GM18951 (cell line): ENCODE results near the gene USP32.

Experiments used
- POLR2A ChIP-seq: IDR thresholded peaks from 4 replicates; pipeline ENCODE4 v1.6.1; 2011; ENCODE audit warnings: mild to moderate bottlenecking; ENCODE audit not compliant: insufficient read length, insufficient read depth; ENCODE audit errors: extremely low read depth
- in situ Hi-C: fragments of 300-500 bp; cut with MboI; formaldehyde crosslinking; loops from one replicate; pipeline ENCODE4 v1.12.0; 2022; ENCODE audit warnings: low sequenced_read_pairs, mixed read lengths, inconsistent platforms; ENCODE audit not compliant: unreplicated experiment

USP32 gene

GRCh38 chr17:60160829-60161501 is 231.0 kb downstream of the USP32 start:
- TF ChIP-seq POLR2A, result no peak
- in situ Hi-C loops, result no loop called here

GRCh38 chr17:60159479-60159866 is 232.5 kb downstream of the USP32 start:
- no peak for TF ChIP-seq POLR2A
- in situ Hi-C loops, result no loop called here

GRCh38 chr17:60158751-60159478 is 233.0 kb downstream of the USP32 start:
- in situ Hi-C loops, result no loop called here
- TF ChIP-seq POLR2A, result no peak

GRCh38 chr17:60157487-60158040 is 234.4 kb downstream of the USP32 start:
- in situ Hi-C loops, result no loop called here
- TF ChIP-seq POLR2A, result no peak

- in situ Hi-C loops, result no loop called here
- no peak for TF ChIP-seq POLR2A
These were observed 235.2 kb downstream of the USP32 start for GRCh38 chr17:60156746-60157145.

- in situ Hi-C loops, result no loop called here
- TF ChIP-seq POLR2A, result no peak
These were observed 236.1 kb downstream of the USP32 start for GRCh38 chr17:60155815-60156214.

GRCh38 chr17:60155427-60155814 is 236.5 kb downstream of the USP32 start:
- TF ChIP-seq POLR2A, result no peak
- in situ Hi-C loops, result no loop called here

GRCh38 chr17:60154616-60155426 is 237.1 kb downstream of the USP32 start:
- in situ Hi-C loops, result no loop called here
- no peak for TF ChIP-seq POLR2A

- in situ Hi-C loops, result no loop called here
- TF ChIP-seq POLR2A, result no peak
These were observed 238.1 kb downstream of the USP32 start for GRCh38 chr17:60153606-60154390.

- TF ChIP-seq POLR2A, result peak; percentile 33
- in situ Hi-C loops, result no loop called here
These were observed 240.6 kb downstream of the USP32 start for GRCh38 chr17:60151355-60151754.

- in situ Hi-C loops, result loop anchor here (25.0 kb wide), 2 partner anchors 262 to 487 kb away; partner anchors contain the start of gene CHCT1
- no peak for TF ChIP-seq POLR2A
These were observed 242.0 kb downstream of the USP32 start, which contains the start of gene CA4 for GRCh38 chr17:60149691-60150582. TSS of gene CA4 (plus strand) at chr17:60149973. CDS start at chr17:60150035, 62 bp downstream.
